Thoracic aorta endothelial cell (primary cell): ENCODE data around the gene GP9. TPM values are rescaled to one million over a fixed set of nuclear protein-coding genes. Genes with fewer than 3 reads are reported as not detected.

Source experiments
- total RNA-seq: library from RNA; depleted of rRNA; stranded (reverse); fragments of >200 nt; gene quantifications from 2 replicates; pipeline ENCODE4 v1.2.3, GENCODE V29; 2012

The GP9 gene
- not detected in 2 replicates for total RNA-seq

GRCh38 chr3:129060276-129061022 is at the start of gene GP9:
TSS of gene GP9 (plus strand) at chr3:129060779. CDS start at chr3:129061740, 961 bp downstream.

Other genes with a start within 250 kb of the GP9 start
- 44.5 and 57.7 TPM in 2 replicates for gene ACAD9, start 181.2 kb upstream of the GP9 start, total RNA-seq
- gene CFAP92, start 66.7 kb upstream of the GP9 start, total RNA-seq: 0.07 TPM in 1 of 2 replicates, not detected in the other
- 0.13 and 0.22 TPM in 2 replicates for gene EFCC1, start 59.5 kb upstream of the GP9 start, total RNA-seq
- gene RAB43, start 61.0 kb downstream of the GP9 start, total RNA-seq: 15.6 and 17.4 TPM in 2 replicates
- 28.1 and 36.8 TPM in 2 replicates for gene ISY1, start 100.3 kb downstream of the GP9 start, total RNA-seq
- 271 and 273 TPM in 2 replicates for gene CNBP, start 123.1 kb downstream of the GP9 start, total RNA-seq
- gene COPG1, start 188.8 kb downstream of the GP9 start, total RNA-seq: 203 and 275 TPM in 2 replicates
- gene HMCES, start 218.1 kb downstream of the GP9 start, total RNA-seq: 17.4 and 26.3 TPM in 2 replicates